ENCODE measurements around the gene LAMB1. TPM values are rescaled to one million over a fixed set of nuclear protein-coding genes. Genes with fewer than 3 reads are reported as not detected.
"Not testable (repeated sequence)": the region's sequence is repeated elsewhere in the genome, so short reads cannot be mapped to it uniquely, and the experiment has no call there.

The LAMB1 gene
- polyA plus RNA-seq, 1 donor from 2014 or later: 7.6 TPM

DNA sequence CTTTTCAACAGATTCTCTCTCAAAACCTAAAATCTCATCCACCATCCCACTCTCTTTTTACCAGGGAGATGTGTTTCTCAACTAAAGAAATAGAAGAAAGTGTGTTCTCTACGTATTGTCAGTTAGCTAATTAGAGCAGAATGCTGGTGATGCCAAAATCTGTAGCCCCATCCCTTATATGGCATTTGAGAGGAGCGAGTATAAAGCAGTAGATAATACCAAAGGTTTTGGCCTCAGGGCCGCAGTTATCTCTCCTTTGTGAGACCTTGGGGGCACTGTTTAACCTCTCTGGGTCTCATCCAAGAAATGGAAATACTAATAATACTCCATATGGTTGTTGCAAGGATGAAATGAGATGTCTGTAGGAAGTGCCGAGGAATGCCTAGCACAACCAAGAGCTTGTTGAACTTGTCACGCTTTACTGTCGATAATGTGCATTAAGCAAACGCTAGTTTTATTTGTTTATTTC is 112.4 kb downstream of the LAMB1 start:
- peak overlapping the region; percentile 72 for H3K4me3 ChIP-seq (ENCODE audit: low read length)
- peaks cover 39% of the 10 kb centered on the region for H3K79me2 ChIP-seq (replicated peaks; ENCODE audit: insufficient read depth, low read length)
- H3K9ac ChIP-seq (ENCODE audit: low read length): peak overlapping the region; percentile 90
- H3K27ac ChIP-seq (ENCODE audit: low read length): peak overlapping the region; percentile 89
- H3K4me2 ChIP-seq (ENCODE audit: low read length): peak overlapping the region; percentile 44
- no peaks in the 10 kb centered on the region for H3K9me3 ChIP-seq (ENCODE audit: low read length)
- no peaks in the 10 kb centered on the region for H3F3A ChIP-seq (ENCODE audit: insufficient read depth, low read length, poor library complexity, severe bottlenecking)
- no peaks in the 10 kb centered on the region for H4K20me1 ChIP-seq (ENCODE audit: insufficient read depth)
- H3K36me3 ChIP-seq (ENCODE audit: insufficient read depth, low read length): peaks cover 4% of the 10 kb centered on the region
- no peaks in the 10 kb centered on the region for H3K9me2 ChIP-seq (ENCODE audit: insufficient read depth, low read length)
- H2AFZ ChIP-seq (ENCODE audit: low read depth, low read length): peak overlapping the region; percentile 73
- no peak for TF ChIP-seq TAF1 (IDR thresholded peaks at IDR 0.05; ENCODE audit: low read depth)
- TF ChIP-seq CTCF (IDR thresholded peaks at IDR 0.05; ENCODE audit: poor library complexity, severe bottlenecking): no peak
- no peaks in the 10 kb centered on the region for H3K27me3 ChIP-seq (ENCODE audit: insufficient read depth, low read depth, low read length)

DNA sequence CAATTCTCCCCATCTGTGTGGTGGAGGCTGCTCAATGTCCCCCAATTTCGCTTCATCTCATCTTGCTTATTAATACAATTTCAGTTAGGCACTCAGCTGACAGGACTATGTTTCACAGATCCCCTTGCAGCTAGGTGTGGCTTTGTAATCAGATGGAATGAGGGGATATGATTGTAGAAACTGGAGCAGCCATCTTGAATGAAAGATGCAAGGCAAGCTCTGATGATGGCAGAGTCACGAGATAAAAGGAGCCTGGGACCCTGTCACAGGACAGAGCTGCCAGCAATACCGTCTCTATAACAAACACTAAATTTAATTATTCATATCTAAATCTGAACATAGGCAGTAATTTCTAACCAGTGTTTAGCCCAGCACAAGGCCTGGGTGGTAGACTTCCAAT is 113.0 kb downstream of the LAMB1 start:
- H3K27ac ChIP-seq (ENCODE audit: low read length): peak overlapping the region; percentile 89
- no peak overlapping the region for H3K4me3 ChIP-seq (ENCODE audit: low read length)
- peaks cover 34% of the 10 kb centered on the region for H3K79me2 ChIP-seq (replicated peaks; ENCODE audit: insufficient read depth, low read length)
- H3K4me2 ChIP-seq (ENCODE audit: low read length): no peak overlapping the region
- H3K27me3 ChIP-seq (ENCODE audit: insufficient read depth, low read depth, low read length): no peaks in the 10 kb centered on the region
- no peaks in the 10 kb centered on the region for H3F3A ChIP-seq (ENCODE audit: insufficient read depth, low read length, poor library complexity, severe bottlenecking)
- no peak overlapping the region for H2AFZ ChIP-seq (ENCODE audit: low read depth, low read length)
- no peaks in the 10 kb centered on the region for H4K20me1 ChIP-seq (ENCODE audit: insufficient read depth)
- TF ChIP-seq SMC3 (conservative IDR thresholded peaks at IDR 0.05; ENCODE audit: poor library complexity) (no peak), MXI1 (conservative IDR thresholded peaks at IDR 0.05; ENCODE audit: poor library complexity, severe bottlenecking) (no peak), REST (IDR thresholded peaks at IDR 0.05; ENCODE audit: borderline replicate concordance) (no peak), CTCF (IDR thresholded peaks at IDR 0.05; ENCODE audit: poor library complexity, severe bottlenecking) (no peak), POLR2AphosphoS5 (IDR thresholded peaks at IDR 0.05) (no peak), EP300 (conservative IDR thresholded peaks at IDR 0.05; ENCODE audit: poor library complexity, severe bottlenecking) (no peak), RAD21 (conservative IDR thresholded peaks at IDR 0.05) (no peak), EZH2 (IDR thresholded peaks at IDR 0.05; ENCODE audit: borderline replicate concordance, insufficient read depth, low read length, poor library complexity, severe bottlenecking) (no peak), TAF1 (IDR thresholded peaks at IDR 0.05; ENCODE audit: low read depth) (no peak)
- H3K9ac ChIP-seq (ENCODE audit: low read length): peak overlapping the region; percentile 90
- peaks cover 4% of the 10 kb centered on the region for H3K36me3 ChIP-seq (ENCODE audit: insufficient read depth, low read length)
- no peaks in the 10 kb centered on the region for H3K9me3 ChIP-seq (ENCODE audit: low read length)
- no peaks in the 10 kb centered on the region for H3K9me2 ChIP-seq (ENCODE audit: insufficient read depth, low read length)

- not testable (repeated sequence) for H3K9ac ChIP-seq (ENCODE audit: low read length); H3K4me3 ChIP-seq (ENCODE audit: low read length); H3F3A ChIP-seq (ENCODE audit: insufficient read depth, low read length, poor library complexity, severe bottlenecking); H4K20me1 ChIP-seq (ENCODE audit: insufficient read depth); H2AFZ ChIP-seq (ENCODE audit: low read depth, low read length); H3K9me2 ChIP-seq (ENCODE audit: insufficient read depth, low read length); H3K4me2 ChIP-seq (ENCODE audit: low read length); H3K27ac ChIP-seq (ENCODE audit: low read length); H3K9me3 ChIP-seq (ENCODE audit: low read length); H3K27me3 ChIP-seq (ENCODE audit: insufficient read depth, low read depth, low read length); H3K36me3 ChIP-seq (ENCODE audit: insufficient read depth, low read length)
- H3K79me2 ChIP-seq (replicated peaks; ENCODE audit: insufficient read depth, low read length): peaks cover 16% of the 10 kb centered on the region
Measured at GRCh38 chr7:107887827-107888226, 115.1 kb downstream of the LAMB1 start.

All from neural cell (in vitro differentiated cells).